Endothelial cell of umbilical vein (primary cell): Measurements from ENCODE around the gene C2orf81. TPM values are rescaled to one million over a fixed set of nuclear protein-coding genes. Genes with fewer than 3 reads are reported as not detected.
A peak's percentile ranks its signal among the peaks of the same experiment; 100 is the strongest.

ENCODE experiments used
- BruUV-seq: library from RNA; stranded (reverse); fragments of 400-500 nt; replicated peaks from 2 replicates; lab custom pipeline; 2021; lab: Mats Ljungman, UMichigan
- CTCF ChIA-PET: fragments of 300-600, 350-600 bp; sonication (Branson Sonifier 250); formaldehyde crosslinking; loops from one replicate; lab custom pipeline; 2021; ENCODE audit warnings: antibody characterized with exemption, inconsistent platforms; lab: Charles Lee
- POLR2A ChIA-PET: fragments of 300-600, 350-600 bp; sonication (Branson Sonifier 250); formaldehyde crosslinking; loops from one replicate; lab custom pipeline; 2021; ENCODE audit warnings: antibody characterized with exemption, inconsistent platforms; lab: Charles Lee
- DNase-seq: peaks from one replicate; pipeline ENCODE4 v3.0.0-alpha.2; 2011; ENCODE audit warnings: low read depth, low spot score
- FAIRE-seq: peaks from 2 replicates; lab custom pipeline; 2011; peaks lifted over from hg19 to GRCh38; lab: Jason Lieb, UNC
- H2AFZ ChIP-seq: 2 replicates; pipeline ENCODE4 v1.6.0; 2012; ENCODE audit warnings: low read depth, low read length, control low read depth, inconsistent platforms
- H3K27ac ChIP-seq: 2 replicates; pipeline ENCODE4 v1.5.1; 2011; ENCODE audit warnings: low read depth, mild to moderate bottlenecking, control low read depth, low read length, moderate library complexity; ENCODE audit not compliant: insufficient read depth
- H3K27me3 ChIP-seq, 2 experiments: 2 replicates each; pipeline versions ENCODE4 v1.6.0 to v1.6.1; 2011; ENCODE audit warnings: low read length in 2 of 2, mixed read lengths in 1 of 2; ENCODE audit not compliant: control insufficient read depth in 2 of 2, insufficient read depth in 2 of 2
- H3K36me3 ChIP-seq, 2 experiments: 2 replicates in 1 of 2; 3 replicates in 1 of 2; pipeline ENCODE4 v1.5.1; 2011; ENCODE audit warnings: low read length in 2 of 2, mild to moderate bottlenecking in 1 of 2, moderate library complexity in 1 of 2; ENCODE audit not compliant: control insufficient read depth in 2 of 2, insufficient read depth in 2 of 2; ENCODE audit errors: extremely low read depth in 1 of 2
- H3K4me1 ChIP-seq: 3 replicates; pipeline ENCODE4 v1.5.1; 2011; ENCODE audit warnings: mild to moderate bottlenecking, low read length; ENCODE audit not compliant: control insufficient read depth, insufficient read depth; ENCODE audit errors: extremely low read depth
- H3K4me2 ChIP-seq: 2 replicates; pipeline ENCODE4 v1.6.1; 2011; ENCODE audit warnings: low read length, control low read depth, mixed read lengths; ENCODE audit not compliant: insufficient read depth
- H3K4me3 ChIP-seq, 3 experiments: fragments of 200-600 bp in 1 of 3; sonication (generic), shearing (Covaris generic) in 1 of 3; replicated peaks in 1 of 3; 2 replicates each; pipeline ENCODE4 v1.5.1; 2011 to 2016; ENCODE audit warnings: control low read depth in 3 of 3, low read length in 3 of 3, mild to moderate bottlenecking in 2 of 3, inconsistent platforms in 1 of 3, low read depth in 1 of 3, moderate library complexity in 1 of 3; ENCODE audit not compliant: insufficient read depth in 1 of 3
- H3K79me2 ChIP-seq: 2 replicates; pipeline ENCODE4 v1.6.0; 2012; ENCODE audit warnings: low read length, inconsistent platforms; ENCODE audit not compliant: control insufficient read depth, insufficient read depth
- H3K9ac ChIP-seq: replicated peaks from 2 replicates; pipeline ENCODE3; 2011; ENCODE audit warnings: low read length, control low read depth; ENCODE audit not compliant: insufficient read depth; ENCODE audit errors: extremely low read depth
- H3K9me1 ChIP-seq: replicated peaks from 3 replicates; pipeline ENCODE4 v1.6.0; 2011; ENCODE audit warnings: mild to moderate bottlenecking, low read length; ENCODE audit not compliant: control insufficient read depth, insufficient read depth; ENCODE audit errors: extremely low read depth
- H3K9me3 ChIP-seq: replicated peaks from 2 replicates; pipeline ENCODE4 v1.5.1; 2012; ENCODE audit warnings: low read length, inconsistent platforms; ENCODE audit not compliant: control insufficient read depth, insufficient read depth
- H4K20me1 ChIP-seq: replicated peaks from 2 replicates; pipeline ENCODE3; 2011; ENCODE audit warnings: mild to moderate bottlenecking, low read length; ENCODE audit not compliant: control insufficient read depth, insufficient read depth; ENCODE audit errors: extremely low read depth
- FOS ChIP-seq: IDR thresholded peaks from 2 replicates; pipeline ENCODE4 v1.6.1; 2011; ENCODE audit warnings: mild to moderate bottlenecking, low read length, moderate library complexity, borderline replicate concordance; ENCODE audit not compliant: insufficient read depth
- GATA2 ChIP-seq: IDR thresholded peaks from 2 replicates; pipeline ENCODE4 v1.7.0; 2011; ENCODE audit warnings: low read depth, mild to moderate bottlenecking, moderate library complexity, mixed read lengths, low read length; ENCODE audit not compliant: insufficient read length, insufficient read depth
- JUN ChIP-seq: IDR thresholded peaks from 2 replicates; pipeline ENCODE4 v1.6.1; 2011; ENCODE audit warnings: borderline replicate concordance, low read depth; ENCODE audit not compliant: insufficient read length, insufficient read depth
- MAX ChIP-seq: IDR thresholded peaks from 2 replicates; pipeline ENCODE4 v1.6.1; 2011; ENCODE audit not compliant: insufficient read depth, insufficient read length
- POLR2A ChIP-seq: IDR thresholded peaks from 2 replicates; pipeline ENCODE4 v1.6.1; 2012; ENCODE audit warnings: low read depth, mild to moderate bottlenecking, control low read depth, low read length
- POLR2AphosphoS5 ChIP-seq: IDR thresholded peaks from 2 replicates; pipeline ENCODE4 v1.6.1; 2012; ENCODE audit warnings: low read depth, mild to moderate bottlenecking, control low read depth, low read length, moderate library complexity; ENCODE audit not compliant: insufficient read depth
- dilution Hi-C: fragments of 300-500 bp; cut with MboI; formaldehyde crosslinking; loops from one replicate; pipeline ENCODE4 v1.15.0; 2019; ENCODE audit warnings: low sequenced_read_pairs; ENCODE audit not compliant: extremely low pct_ligation_motif_present
- intact Hi-C: fragments of 100-400 bp; cut with micrococcal nuclease; formaldehyde crosslinking; loops from one replicate; pipeline ENCODE4 v1.10.0; 2022
- polyA plus RNA-seq, 4 experiments: library from polyadenylated mRNA; depleted of rRNA in 3 of 4; stranded (reverse) in 3 of 4; unstranded in 1 of 4; fragments of >200 nt; gene quantifications; 2 replicates each; pipeline versions ENCODE4 v1.2.1 to v1.2.3, GENCODE V29; 2011 to 2012; ENCODE audit warnings: missing spikeins in 1 of 4
- total RNA-seq: library from RNA; stranded (reverse); gene quantifications from 2 replicates; pipeline ENCODE4 v1.2.3, GENCODE V29; 2021
- TF ChIP-seq, protein P1 (sequence below), 2 donors: IDR thresholded peaks; 1 replicate in 1 of 2; 2 replicates in 1 of 2; pipeline ENCODE4 v1.5.1; 2011; ENCODE audit warnings: low read length in 2 of 2, mild to moderate bottlenecking in 2 of 2, moderate library complexity in 2 of 2, control low read depth in 1 of 2, inconsistent platforms in 1 of 2, low read depth in 1 of 2; ENCODE audit not compliant: insufficient read depth in 1 of 2; ENCODE audit errors: extremely low read depth in 1 of 2

Gene C2orf81
- total and polyA plus RNA-seq, 2 donors (not counting 3 experiments of a cell fraction or from before 2014, with no cell fraction given): 0.17 to 0.71 TPM

GRCh38 chr2:74439373-74439772, 18.0 kb upstream of the C2orf81 start:
- Histone ChIP-seq H3K9me1 (no peaks in the 10 kb centered on the region), H3K9me3 (no peaks in the 10 kb centered on the region), H3K27me3 (peaks cover 14 to 23% of the 10 kb centered on the region in 2 experiments), H3K79me2 (no peaks in the 10 kb centered on the region), H3K27ac (no peak overlapping the region), H3K36me3 (no peaks in the 10 kb centered on the region), H3K4me3 (peak overlapping the region in 2 of 3 experiments; percentile 47 to 56), H3K4me2 (peak overlapping the region; percentile 48), H3K9ac (peak overlapping the region; percentile 52), H4K20me1 (no peaks in the 10 kb centered on the region), H3K4me1 (peaks cover 25% of the 10 kb centered on the region), H2AFZ (no peak overlapping the region)
- no peak for TF ChIP-seq POLR2A
- TF ChIP-seq JUN: no peak
- no peak for TF ChIP-seq FOS
- TF ChIP-seq POLR2AphosphoS5: no peak
- no peak for TF ChIP-seq GATA2
- no peak for TF ChIP-seq MAX
- TF ChIP-seq, protein P1, sequence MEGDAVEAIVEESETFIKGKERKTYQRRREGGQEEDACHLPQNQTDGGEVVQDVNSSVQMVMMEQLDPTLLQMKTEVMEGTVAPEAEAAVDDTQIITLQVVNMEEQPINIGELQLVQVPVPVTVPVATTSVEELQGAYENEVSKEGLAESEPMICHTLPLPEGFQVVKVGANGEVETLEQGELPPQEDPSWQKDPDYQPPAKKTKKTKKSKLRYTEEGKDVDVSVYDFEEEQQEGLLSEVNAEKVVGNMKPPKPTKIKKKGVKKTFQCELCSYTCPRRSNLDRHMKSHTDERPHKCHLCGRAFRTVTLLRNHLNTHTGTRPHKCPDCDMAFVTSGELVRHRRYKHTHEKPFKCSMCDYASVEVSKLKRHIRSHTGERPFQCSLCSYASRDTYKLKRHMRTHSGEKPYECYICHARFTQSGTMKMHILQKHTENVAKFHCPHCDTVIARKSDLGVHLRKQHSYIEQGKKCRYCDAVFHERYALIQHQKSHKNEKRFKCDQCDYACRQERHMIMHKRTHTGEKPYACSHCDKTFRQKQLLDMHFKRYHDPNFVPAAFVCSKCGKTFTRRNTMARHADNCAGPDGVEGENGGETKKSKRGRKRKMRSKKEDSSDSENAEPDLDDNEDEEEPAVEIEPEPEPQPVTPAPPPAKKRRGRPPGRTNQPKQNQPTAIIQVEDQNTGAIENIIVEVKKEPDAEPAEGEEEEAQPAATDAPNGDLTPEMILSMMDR (IDR thresholded peaks at IDR 0.05; ENCODE audit: extremely low read depth in 1 of 2, insufficient read depth in 1 of 2, low read depth in 1 of 2, low read length in 2 of 2): no peak
- intact Hi-C loops (no loop called here), dilution Hi-C loops (no loop called here)
- FAIRE-seq: no peak
- BruUV-seq: no TSS peak
- no peak for DNase-seq
- ChIA-PET POLR2A (interaction anchor here (1.0 kb wide), 1 partner anchor 19 kb away, joined by 3 read pairs; the partner anchor contains the start of gene WBP1), CTCF (interaction anchor here (1.1 to 2.3 kb wide), 5 partner anchors 10 to 144 kb away, joined by 3 to 14 read pairs (median 4); partner anchors contain the start of gene INO80B)
